Measurements from ENCODE around the gene TES.
"Not testable (repeated sequence)": the region's sequence is repeated elsewhere in the genome, so short reads cannot be mapped to it uniquely, and the experiment has no call there.

Gene TES

DNA sequence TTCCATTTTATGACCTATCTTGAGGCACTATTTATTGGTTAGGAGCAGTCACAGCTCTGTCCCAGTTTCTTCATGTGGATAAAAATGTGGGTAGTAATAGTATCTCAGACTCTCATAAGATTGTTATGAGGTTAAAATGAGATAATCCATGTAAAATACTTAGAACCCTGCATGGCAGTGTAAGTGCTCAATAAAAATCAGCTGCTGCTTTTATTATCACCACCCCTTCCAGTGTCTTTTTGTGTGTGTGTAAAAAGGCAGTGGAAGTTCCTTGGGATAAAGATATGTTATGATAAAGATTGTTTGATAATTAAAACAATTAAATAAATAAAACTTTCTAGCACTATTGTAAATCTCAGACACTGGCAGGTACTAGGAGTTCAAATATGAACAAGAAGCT is 15.5 kb downstream of the TES start:
- no peak for DNase-seq

DNA sequence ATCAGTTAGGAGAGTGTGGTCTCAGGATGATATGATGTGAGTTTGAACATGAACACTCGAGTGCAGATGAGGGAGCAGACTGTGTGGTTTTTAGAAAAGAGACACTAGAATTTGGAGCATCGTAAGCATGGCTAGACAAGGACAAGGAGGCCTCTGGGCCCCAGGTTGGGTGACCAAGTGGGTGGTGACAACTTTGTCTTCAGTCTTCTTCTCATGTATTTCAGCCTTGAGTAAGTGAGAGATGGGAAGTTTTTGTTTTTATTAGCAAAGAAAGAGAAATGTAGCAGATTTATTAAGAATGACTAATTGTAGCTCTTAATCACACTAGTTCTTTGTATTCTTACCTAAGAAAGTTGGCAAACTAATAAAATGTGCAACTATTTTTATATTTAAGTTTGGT is 16.3 kb downstream of the TES start:
- DNase-seq = no peak

DNA sequence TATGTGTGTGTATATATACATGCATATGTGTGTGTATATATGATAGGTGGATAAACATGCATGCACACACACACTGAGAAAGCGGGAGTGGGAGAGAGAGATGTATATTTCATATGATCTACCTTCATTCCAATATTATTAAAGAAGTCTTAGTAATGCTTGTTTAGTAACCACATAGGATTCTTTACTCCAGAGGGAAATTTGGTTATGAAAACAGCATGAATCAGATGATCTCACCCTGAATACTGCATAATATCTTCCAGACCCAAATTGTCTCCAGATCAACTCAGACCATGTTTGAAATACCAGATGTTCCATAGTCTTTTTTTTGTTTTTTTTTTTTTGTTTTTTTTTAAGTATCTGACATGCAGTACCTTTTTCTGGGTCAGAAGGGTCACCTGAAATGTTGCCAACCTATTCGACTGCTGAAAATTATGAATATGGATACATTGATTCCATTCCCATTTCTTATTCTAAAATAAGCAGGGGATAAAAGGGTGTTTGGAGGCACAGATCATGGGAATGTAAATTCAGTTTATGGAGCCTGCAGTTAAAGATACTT is 17.4 kb downstream of the TES start:
- DNase-seq = no peak

DNA sequence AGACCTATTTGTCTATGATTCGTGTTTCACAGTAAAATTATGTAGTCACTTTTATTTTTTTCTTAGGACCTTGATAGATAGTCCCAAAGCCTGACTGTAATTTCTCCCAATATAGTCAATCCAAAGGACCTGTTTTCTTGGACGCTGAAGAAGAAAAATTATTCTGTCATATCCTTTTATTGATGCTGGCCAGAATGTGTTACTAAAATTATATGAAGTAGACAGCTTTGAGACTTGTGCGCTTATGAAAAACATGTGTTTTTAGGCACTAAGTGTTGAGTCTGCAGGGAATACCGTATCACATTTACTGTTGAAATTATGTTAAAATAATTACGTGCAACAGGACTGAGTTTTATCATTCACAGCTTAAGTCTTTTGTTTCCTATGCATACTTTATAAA is 17.9 kb downstream of the TES start:
- no peak for DNase-seq

DNA sequence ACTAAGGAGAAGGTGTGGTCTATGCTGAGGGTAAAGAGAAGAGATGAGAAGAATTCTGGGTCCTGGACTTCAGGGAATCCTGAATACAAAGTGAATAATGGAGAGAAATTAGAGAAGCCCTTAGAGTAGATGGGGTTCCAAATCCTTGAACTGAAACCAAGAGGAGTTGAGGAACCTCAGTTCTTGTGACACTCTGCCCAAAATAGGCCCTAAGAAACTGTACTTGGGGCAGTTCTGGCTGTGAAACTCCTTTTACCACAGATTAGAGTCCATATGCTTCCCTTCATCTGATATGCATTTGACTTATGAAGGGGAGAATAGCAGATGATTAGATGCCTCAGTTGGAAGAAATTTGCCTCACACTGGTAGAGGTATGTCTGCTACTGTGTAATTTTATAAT is 19.0 kb downstream of the TES start:
- no peak for DNase-seq

DNA sequence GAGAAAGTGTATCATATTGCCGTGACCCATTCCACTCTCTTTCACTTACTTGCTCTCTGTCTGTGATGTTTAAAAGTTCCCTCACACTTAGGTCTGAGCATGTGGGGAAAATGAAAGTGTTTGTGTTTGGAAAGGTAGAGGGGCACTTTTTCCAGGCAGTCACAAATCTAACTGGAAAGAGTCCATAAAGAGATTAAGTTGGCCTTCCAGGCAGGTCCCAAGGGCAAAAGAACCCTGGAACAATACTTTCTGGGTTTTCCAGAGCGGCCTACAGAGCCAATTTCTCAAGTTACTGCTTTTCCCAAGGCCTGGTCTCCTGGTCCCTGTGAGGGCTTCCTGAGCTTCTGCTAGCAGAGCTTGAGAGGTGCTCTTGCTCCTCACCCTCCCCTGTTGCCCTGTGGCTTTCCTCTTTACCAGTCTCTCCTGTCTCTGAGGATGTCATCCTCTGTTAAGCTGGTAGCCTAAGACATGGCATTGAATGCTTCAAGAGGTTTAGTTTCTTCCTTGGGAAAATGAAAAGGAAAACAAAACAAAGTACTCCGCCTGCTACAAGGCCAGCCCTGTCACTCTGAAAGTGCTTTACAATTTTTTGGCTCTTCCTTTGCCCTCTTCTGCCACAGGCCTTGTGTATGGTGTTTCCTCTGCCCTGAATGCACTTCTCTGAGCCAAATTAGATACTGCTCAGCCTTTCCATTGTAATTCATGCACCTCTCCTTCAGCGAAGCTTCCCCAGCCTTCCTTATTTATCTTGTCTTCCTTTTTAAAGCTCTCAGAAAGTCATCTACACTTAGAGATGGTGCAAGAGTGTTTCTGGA is 20.1 kb downstream of the TES start:
- DNase-seq = no peak

DNA sequence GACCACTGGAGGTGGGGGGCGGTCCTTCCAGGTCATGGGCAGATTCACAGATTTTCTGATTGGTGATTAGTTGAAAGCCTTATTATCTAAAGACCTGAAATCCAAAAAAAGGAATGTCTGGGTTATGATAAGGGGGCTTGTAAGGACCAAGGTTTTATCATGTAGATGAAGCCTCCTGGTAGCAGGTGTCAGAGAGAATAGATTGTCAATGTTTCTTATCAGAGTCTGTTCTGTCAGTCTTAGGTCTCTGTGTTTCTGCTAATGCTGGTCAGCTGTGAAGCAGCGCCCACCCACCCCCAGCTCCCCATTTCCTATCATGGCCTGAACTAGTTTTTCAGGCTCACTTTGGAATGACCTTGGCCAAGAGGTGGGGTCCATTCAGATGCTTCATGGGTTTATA is 21.2 kb downstream of the TES start:
- DNase-seq = no peak

DNA sequence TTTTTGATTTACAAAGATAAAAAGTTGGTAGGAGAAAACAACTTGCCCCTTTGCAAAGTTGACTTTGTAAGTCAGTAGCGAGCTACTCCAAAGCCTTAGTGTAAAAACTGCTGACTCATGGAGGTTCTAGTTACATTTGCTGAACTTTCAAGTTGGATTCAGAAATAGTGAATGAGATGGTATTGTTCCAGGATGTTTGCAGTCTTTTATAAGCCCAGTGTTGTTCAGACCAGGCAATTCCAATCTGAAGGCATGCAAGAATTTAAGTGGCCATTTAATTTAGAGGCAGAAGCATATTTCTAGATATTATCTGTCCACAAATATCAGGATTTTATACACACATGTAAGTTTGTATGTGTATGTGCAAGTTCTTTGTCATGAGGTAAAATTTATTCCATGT is 21.6 kb downstream of the TES start:
- DNase-seq = no peak

DNA sequence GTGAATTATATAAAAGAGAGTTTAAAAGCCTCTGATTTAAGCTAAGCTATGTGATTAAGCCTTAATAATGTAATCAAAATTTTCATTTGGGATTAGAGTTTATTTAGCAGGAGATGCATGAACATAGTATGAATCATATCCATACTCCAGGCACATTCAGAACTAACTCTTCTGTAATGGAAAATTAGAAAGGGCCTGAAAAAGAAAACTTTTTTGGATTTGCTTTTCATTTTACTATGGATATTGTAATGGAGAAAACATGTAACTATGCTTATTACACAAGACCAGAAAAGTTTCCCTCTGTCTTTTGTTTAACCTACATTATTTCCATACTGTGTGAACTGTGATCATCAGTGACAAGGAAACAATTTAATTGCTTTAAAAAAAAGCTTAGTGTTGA is 22.0 kb downstream of the TES start:
- DNase-seq = no peak

DNA sequence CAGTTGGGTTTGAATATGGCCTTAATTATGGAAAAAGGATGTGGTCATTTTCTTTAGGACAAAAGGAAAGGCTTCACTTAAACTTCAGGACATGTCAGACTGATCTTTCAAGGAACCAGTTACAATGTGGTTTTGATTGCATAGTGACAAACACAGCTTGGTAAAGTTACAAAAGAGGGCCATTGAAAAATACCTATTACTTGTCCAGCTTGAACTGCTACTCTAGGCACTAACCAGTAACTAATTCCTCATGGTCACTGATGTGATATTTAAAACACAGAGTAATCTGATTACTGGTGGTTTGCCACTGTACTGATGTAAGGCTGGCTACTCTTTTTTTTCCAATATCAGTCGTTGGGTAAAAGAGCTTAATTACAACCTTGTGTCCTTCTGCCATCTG is 22.6 kb downstream of the TES start:
- no peak for DNase-seq

DNA sequence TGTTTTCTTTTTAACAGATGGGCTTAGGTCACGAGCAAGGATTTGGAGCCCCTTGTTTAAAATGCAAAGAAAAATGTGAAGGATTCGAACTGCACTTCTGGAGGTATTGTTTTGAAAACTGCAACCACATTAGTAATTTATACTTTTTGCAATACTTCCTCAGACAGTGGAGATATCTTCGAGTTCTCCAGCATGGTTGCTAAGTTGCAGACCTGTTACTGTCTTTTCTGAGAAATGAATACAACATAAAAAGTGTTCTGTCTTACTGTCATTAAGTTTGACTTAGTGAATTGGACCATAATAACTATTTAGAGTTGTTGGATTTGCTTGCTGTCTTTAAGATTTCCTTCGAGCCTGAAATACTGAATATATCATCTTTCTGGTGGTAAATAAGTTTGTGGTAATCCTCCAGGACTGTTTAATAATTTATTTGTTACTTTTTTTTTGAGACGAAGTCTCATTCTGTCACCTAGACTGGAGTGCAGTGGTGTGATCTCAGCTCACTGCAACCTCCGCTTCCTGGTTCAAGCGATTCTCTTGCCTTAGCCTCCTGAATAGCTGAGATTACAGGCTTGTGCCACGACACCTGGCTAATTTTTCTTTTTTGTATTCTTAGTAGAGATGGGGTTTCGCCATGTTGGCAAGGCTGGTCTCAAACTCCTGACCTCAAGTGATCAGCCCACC is 24.3 kb downstream of the TES start:
- DNase-seq = no peak

DNA sequence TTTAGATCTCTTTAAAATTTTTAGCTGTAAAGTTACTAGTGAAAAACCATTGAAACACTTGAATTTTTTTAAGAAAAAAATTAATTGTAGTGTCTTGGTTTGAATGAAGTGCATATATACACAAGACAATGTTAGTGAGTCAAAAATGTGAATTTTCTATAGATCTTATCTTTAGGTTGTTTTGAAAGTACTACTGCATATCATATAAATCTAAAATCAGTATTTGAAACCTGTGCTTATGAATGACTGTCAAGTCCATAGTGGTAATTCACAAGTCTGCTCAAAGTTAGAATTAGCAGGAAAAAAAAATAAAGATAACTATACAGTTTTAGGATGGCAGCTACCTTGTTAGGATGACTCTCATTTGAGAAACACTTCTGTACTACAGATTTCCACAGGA is 25.0 kb downstream of the TES start:
- DNase-seq = no peak

DNA sequence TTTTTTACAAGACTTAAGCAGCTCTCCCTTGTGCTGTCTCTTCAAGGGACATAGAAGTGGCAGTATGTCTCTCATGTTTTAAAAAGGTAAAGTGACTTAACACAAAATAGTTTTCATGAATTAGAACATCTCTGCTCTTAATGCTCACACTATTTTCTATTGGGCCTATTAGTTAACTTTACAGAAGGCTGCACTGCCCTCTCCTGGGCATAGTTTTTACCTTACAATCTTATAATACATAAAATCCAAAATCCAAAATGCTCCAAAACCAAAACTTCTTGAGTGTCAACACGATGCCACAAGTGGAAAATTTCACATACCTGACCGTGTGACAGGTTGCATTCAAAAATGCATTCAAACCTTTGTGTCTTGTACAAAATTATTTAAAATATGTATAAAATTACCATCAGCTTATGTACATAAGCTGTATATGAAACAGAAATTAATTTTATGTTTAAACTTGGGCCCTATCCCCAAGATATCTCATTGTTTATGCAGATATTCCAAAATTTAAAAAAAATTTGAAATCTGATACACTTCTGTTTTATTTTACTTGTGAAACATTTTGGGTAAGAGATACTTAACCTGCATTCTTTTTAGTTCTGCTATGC is 25.8 kb downstream of the TES start:
- peak; percentile 37 to 52 for DNase-seq

DNA sequence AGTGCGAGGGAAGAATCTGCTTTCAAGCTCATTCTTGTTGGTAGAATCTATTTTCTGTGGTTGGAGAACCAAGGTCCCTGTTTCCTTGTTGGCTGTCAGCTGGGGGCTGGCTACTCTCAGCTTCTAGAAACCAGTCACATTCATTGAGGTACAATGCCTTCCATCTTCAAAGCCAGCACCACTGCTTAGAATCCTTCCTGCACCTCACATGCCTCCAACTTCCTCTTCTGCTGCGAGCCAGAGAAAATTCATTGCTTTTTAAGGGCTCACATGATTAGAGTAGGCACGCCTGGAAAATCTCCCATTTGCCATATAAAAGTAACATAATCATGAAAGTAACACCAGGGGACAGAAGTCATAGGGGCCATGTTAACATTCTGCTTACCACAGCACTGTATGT is 28.7 kb downstream of the TES start:
- DNase-seq = no peak

DNA sequence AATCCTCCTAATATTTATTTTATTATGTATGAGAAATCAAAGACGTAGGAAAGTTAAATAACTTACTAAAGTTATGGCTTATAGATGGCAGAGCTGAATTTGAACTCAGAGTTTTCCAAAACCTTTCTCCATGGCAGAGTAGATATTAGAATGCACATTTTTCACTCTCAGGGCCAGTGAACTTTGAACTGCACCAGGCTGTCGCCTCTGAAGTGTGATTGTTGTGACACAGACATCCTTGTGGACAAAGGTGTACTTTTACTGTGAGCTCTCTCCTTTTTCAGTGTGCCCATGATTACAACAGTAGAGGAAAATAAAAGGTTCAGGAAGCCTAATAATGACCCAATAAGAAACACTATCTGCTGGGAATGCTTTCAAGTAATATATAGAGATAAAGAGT is 29.1 kb downstream of the TES start:
- DNase-seq = no peak

DNA sequence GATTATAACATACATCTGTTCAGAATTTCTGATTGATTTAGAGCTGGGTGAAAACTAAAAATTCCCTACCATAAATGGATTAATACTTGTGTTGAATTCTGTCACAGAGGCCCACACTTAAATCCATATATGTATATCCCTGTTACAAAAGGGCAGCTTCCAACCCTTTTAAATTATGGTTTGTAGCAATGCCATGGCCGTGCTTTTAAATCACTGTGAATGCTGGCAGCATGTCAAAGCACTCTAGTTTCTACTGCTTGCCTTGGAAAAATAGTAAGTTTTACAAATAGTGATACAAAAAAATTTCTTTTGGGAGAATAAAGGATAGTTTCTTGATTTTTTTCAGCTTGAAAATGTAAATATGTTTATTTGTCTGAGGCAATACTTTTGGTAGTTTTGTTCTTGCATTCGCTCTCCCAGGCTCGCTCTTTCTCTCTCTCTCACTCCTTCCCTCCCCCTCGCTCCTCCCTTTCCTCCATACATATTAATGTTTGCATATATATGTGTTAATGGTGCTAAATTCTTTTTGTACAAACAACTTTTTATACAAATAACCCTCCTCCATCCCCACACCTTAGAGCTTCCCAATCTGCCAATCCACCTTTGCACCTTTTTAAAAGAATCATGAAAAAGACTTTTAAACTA is 29.8 kb downstream of the TES start:
- no peak for DNase-seq

DNA sequence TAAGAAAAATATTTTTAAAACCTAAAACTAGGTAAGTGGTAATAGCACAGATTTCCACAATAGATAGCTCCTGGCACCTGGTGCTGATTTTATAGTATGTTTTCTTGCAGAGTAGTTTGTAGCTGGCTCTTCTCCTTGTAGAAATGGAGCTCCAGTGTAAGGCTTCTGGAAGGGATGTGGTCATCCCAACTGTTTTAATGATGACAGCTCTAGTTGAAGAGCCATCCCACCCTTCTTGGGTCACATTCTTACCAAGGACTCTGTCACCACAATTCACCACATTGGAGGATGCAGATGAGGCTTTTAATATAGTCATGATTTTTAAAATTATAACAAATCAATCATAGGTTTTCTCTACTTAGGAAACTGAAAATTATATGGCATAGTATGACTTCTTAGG is 31.0 kb downstream of the TES start:
- DNase-seq = no peak

DNA sequence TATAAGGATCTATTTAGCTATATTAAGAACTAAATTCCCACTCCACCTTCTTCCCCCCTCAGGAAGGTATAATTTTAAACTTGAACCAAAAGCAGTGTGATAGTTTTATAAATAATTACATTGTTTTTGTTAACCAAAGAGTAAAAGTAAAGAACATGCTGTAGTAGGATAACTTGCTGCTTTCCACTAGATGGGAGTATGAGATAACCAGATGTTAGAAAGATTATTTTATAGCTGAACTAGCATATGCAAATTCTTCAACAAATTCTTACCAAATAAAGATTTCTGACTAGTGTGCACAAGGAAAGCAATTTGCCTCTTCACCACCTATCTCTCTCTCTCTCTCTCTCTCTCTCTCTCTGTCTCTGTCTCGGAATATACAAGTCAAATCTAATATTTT is 31.8 kb downstream of the TES start:
- DNase-seq = no peak

DNA sequence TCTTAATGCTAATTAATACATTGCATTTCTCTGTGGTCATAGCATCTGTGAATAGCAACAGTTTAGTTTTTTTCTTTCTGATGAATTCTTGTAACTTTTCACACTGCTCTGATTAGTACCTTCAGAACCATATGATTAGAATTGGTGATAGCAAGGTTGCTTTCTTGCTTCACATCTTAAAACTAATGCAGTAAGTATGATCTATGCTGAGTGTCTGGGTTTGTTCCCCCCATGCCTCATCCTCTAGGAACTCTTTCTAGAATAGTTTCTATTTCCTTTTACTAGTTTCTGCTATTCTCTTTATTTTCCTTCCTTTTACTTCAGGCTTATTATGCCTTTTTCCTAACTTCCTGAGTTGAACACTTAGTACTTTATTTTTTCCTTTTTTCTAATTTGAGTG is 32.4 kb downstream of the TES start:
- no peak for DNase-seq

DNA sequence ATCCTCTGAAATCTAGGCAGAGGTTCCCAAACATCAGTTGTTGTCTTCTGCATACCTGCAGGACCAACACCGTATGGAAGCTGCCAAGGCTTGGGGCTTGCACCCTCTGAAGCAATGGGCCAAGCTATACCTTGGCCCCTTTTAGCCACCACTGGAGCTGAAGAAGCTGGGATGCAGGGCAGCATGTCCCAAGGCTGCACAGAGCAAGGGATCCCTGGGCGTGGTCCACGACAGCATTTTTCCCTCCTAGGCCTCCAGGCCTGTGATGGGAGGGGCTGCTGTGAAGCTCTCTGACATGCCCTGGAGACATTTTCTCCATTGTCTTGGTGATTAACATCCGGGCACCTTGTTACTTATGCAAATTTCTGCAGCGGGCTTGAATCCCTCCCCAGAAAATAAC is 34.5 kb downstream of the TES start:
- not testable (repeated sequence) for DNase-seq

DNA sequence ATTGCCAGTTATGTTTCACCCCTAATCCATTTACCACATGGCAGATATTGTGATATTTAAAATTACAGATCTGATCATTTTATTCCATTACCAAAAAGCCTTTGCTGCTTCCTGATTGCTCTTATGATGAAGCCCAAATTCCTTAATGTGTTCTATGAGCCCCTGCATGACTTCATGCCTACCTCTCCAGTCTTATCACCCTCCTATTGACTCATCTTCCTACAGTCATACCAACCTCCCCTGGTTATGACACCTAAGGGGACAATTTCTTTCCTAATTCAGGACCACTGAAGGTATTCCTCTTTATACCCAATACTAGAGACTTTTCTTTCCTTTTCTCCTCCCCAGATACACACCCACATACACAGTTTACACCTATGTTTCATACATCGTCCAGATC is 36.0 kb downstream of the TES start:
- DNase-seq = no peak

DNA sequence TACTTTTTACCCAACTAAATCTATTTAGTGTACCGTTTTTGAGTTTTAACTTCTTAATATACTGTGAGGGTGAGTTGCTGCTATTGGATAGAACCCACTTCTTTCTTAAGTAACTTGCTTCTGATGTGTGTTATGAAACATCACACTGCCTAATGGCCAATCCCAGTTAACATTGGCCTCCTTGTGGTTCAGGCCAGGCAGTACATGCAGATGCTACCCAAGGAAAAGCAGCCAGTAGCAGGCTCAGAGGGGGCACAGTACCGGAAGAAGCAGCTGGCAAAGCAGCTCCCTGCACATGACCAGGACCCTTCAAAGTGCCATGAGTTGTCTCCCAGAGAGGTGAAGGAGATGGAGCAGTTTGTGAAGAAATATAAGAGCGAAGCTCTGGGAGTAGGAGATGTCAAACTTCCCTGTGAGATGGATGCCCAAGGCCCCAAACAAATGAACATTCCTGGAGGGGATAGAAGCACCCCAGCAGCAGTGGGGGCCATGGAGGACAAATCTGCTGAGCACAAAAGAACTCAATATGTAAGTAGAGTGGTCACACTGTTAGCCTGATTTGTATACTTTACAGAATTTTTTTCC is 39.7 kb downstream of the TES start:
- no peak for DNase-seq

DNA sequence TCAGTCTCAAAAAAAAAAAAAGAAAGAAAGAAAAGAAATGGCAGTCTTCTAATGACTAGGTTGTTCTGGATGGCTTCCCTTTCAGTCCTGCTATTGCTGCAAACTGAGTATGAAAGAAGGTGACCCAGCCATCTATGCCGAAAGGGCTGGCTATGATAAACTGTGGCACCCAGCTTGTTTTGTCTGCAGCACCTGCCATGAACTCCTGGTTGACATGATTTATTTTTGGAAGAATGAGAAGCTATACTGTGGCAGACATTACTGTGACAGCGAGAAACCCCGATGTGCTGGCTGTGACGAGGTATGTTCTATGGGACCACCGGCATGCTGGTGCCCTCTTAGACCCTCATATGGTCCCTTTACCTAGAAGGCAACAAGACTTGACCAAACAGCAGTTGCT is 41.3 kb downstream of the TES start:
- DNase-seq = no peak
